Omental fat pad (tissue), 4 donors: ENCODE data around the gene CLEC20A. TPM values are rescaled to one million over a fixed set of nuclear protein-coding genes. Genes with fewer than 3 reads are reported as not detected.

ENCODE experiments used
- ATAC-seq: fragments of 150-250 bp; one replicate; pipeline ENCODE4 v1.9.1; 2016; ENCODE audit warnings: mild to moderate bottlenecking, moderate library complexity; ENCODE audit not compliant: low FRiP score
- DNase-seq: peaks from one replicate; pipeline ENCODE4 v3.0.0-alpha.2; 2019; ENCODE audit warnings: low spot score
- CTCF ChIP-seq, 3 donors: fragments of 450-650 bp; IDR thresholded peaks; one replicate each; pipeline ENCODE4 v1.5.1; 2016 to 2017; ENCODE audit warnings: antibody characterized with exemption in 3 of 3, mild to moderate bottlenecking in 3 of 3, moderate library complexity in 2 of 3
- total RNA-seq, 4 donors: library from RNA; depleted of rRNA; stranded (reverse); fragments of >200 nt; gene quantifications; one replicate each; pipeline ENCODE4 v1.1.0, GENCODE V29; 2016

Gene CLEC20A
- total RNA-seq, 4 donors from 2014 or later = not detected

- DNase-seq (no peak), ATAC-seq (no peak)
- TF ChIP-seq CTCF (IDR thresholded peaks at IDR 0.05) = no peak
These were observed 32.2 kb downstream of the CLEC20A start for GRCh38 chr1:178464566-178464965.

- ATAC-seq = no peak
- no peak for DNase-seq
- no peak for TF ChIP-seq CTCF (IDR thresholded peaks at IDR 0.05)
These were observed 32.6 kb downstream of the CLEC20A start for GRCh38 chr1:178464141-178464540.

- no peak for ATAC-seq
- DNase-seq = no peak
- TF ChIP-seq CTCF (IDR thresholded peaks at IDR 0.05) = no peak
These were observed 35.1 kb downstream of the CLEC20A start for GRCh38 chr1:178461701-178462100.

GRCh38 chr1:178461104-178461503, 35.7 kb downstream of the CLEC20A start:
- no peak for TF ChIP-seq CTCF (IDR thresholded peaks at IDR 0.05)
- ATAC-seq (no peak), DNase-seq (no peak)

- TF ChIP-seq CTCF (IDR thresholded peaks at IDR 0.05) = no peak
- ATAC-seq (no peak), DNase-seq (no peak)
These were observed 38.6 kb downstream of the CLEC20A start for GRCh38 chr1:178458203-178458602.

- DNase-seq (no peak), ATAC-seq (no peak)
- no peak for TF ChIP-seq CTCF (IDR thresholded peaks at IDR 0.05)
These were observed 39.1 kb downstream of the CLEC20A start for GRCh38 chr1:178457651-178458050.

- no peak for DNase-seq
- no peak for ATAC-seq
- TF ChIP-seq CTCF (IDR thresholded peaks at IDR 0.05) = no peak
These were observed 40.3 kb downstream of the CLEC20A start for GRCh38 chr1:178456472-178456871.
